ENCODE data around the gene SERAC1. TPM values are rescaled to one million over a fixed set of nuclear protein-coding genes. Genes with fewer than 3 reads are reported as not detected.

Gene SERAC1
- total RNA-seq, 1 donor from 2014 or later: 9.3 TPM

GRCh38 chr6:158068893-158069799 is 98.9 kb downstream of the SERAC1 start:
- peak; percentile 56 for FAIRE-seq
- peaks cover 29% of the 10 kb centered on the region for H3K79me2 ChIP-seq (ENCODE audit: insufficient read depth, low read length)
- peak; percentile 68 for DNase-seq (ENCODE audit: low read depth)
- H4K20me1 ChIP-seq (ENCODE audit: insufficient read depth, low read length): no peaks in the 10 kb centered on the region
- no peaks in the 10 kb centered on the region for H3K27me3 ChIP-seq (ENCODE audit: insufficient read depth, low read length)
- H3K4me3 ChIP-seq (ENCODE audit: insufficient read depth, low read depth, low read length): peak overlapping the region; percentile 20
- peaks cover 59% of the 10 kb centered on the region for H3K36me3 ChIP-seq (ENCODE audit: insufficient read depth, low read length)
- no peak overlapping the region for H2AFZ ChIP-seq (ENCODE audit: low read depth, low read length)
- Mint-ChIP-seq H3K27ac (ENCODE audit: unreplicated experiment) (peak overlapping the region; percentile 12), H3K4me1 (ENCODE audit: low read depth, unreplicated experiment) (peaks cover 23% of the 10 kb centered on the region), H3K4me3 (ENCODE audit: unreplicated experiment) (no peak overlapping the region), H3K27me3 (ENCODE audit: low read depth, unreplicated experiment) (no peaks in the 10 kb centered on the region), H3K36me3 (ENCODE audit: low read depth, unreplicated experiment) (peaks cover 23% of the 10 kb centered on the region), H3K9me3 (ENCODE audit: unreplicated experiment) (no peaks in the 10 kb centered on the region)
- peak overlapping the region; percentile 97 for H3K27ac ChIP-seq (ENCODE audit: low read depth, low read length)
- peak overlapping the region; percentile 80 for H3K9ac ChIP-seq (ENCODE audit: low read length)
- TF ChIP-seq, protein P1, sequence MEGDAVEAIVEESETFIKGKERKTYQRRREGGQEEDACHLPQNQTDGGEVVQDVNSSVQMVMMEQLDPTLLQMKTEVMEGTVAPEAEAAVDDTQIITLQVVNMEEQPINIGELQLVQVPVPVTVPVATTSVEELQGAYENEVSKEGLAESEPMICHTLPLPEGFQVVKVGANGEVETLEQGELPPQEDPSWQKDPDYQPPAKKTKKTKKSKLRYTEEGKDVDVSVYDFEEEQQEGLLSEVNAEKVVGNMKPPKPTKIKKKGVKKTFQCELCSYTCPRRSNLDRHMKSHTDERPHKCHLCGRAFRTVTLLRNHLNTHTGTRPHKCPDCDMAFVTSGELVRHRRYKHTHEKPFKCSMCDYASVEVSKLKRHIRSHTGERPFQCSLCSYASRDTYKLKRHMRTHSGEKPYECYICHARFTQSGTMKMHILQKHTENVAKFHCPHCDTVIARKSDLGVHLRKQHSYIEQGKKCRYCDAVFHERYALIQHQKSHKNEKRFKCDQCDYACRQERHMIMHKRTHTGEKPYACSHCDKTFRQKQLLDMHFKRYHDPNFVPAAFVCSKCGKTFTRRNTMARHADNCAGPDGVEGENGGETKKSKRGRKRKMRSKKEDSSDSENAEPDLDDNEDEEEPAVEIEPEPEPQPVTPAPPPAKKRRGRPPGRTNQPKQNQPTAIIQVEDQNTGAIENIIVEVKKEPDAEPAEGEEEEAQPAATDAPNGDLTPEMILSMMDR (IDR thresholded peaks at IDR 0.05; ENCODE audit: insufficient read depth, low read depth, low read length): no peak
- TF ChIP-seq EZH2 (IDR thresholded peaks at IDR 0.05; ENCODE audit: insufficient read depth, low read length): no peak
- peaks cover 38% of the 10 kb centered on the region for H3K4me1 ChIP-seq (ENCODE audit: insufficient read depth, low read length)
- H3K9me3 ChIP-seq (ENCODE audit: insufficient read depth, low read depth, low read length): no peaks in the 10 kb centered on the region
- peak overlapping the region; percentile 70 for H3K4me2 ChIP-seq (ENCODE audit: low read length)

GRCh38 chr6:158068156-158068892 is 99.7 kb downstream of the SERAC1 start:
- no peak for FAIRE-seq
- no peak for DNase-seq (ENCODE audit: low read depth)
- Histone ChIP-seq H3K36me3 (ENCODE audit: insufficient read depth, low read length) (peaks cover 57% of the 10 kb centered on the region), H2AFZ (ENCODE audit: low read depth, low read length) (no peak overlapping the region), H3K4me3 (ENCODE audit: insufficient read depth, low read depth, low read length) (peak overlapping the region; percentile 20), H3K4me2 (ENCODE audit: low read length) (peak overlapping the region; percentile 70), H3K27ac (ENCODE audit: low read depth, low read length) (peak overlapping the region; percentile 97), H3K27me3 (ENCODE audit: insufficient read depth, low read length) (no peaks in the 10 kb centered on the region), H4K20me1 (ENCODE audit: insufficient read depth, low read length) (no peaks in the 10 kb centered on the region), H3K79me2 (ENCODE audit: insufficient read depth, low read length) (peaks cover 31% of the 10 kb centered on the region), H3K9me3 (ENCODE audit: insufficient read depth, low read depth, low read length) (no peaks in the 10 kb centered on the region), H3K9ac (ENCODE audit: low read length) (peak overlapping the region; percentile 80), H3K4me1 (ENCODE audit: insufficient read depth, low read length) (peaks cover 38% of the 10 kb centered on the region)
- H3K9me3 Mint-ChIP-seq (ENCODE audit: unreplicated experiment): no peaks in the 10 kb centered on the region
- H3K27me3 Mint-ChIP-seq (ENCODE audit: low read depth, unreplicated experiment): no peaks in the 10 kb centered on the region
- H3K36me3 Mint-ChIP-seq (ENCODE audit: low read depth, unreplicated experiment): peaks cover 27% of the 10 kb centered on the region
- H3K4me3 Mint-ChIP-seq (ENCODE audit: unreplicated experiment): no peak overlapping the region
- peaks cover 23% of the 10 kb centered on the region for H3K4me1 Mint-ChIP-seq (ENCODE audit: low read depth, unreplicated experiment)
- no peak overlapping the region for H3K27ac Mint-ChIP-seq (ENCODE audit: unreplicated experiment)
- TF ChIP-seq, protein P1 (IDR thresholded peaks at IDR 0.05; ENCODE audit: insufficient read depth, low read depth, low read length): no peak
- TF ChIP-seq EZH2 (IDR thresholded peaks at IDR 0.05; ENCODE audit: insufficient read depth, low read length): no peak

Data from astrocyte (in vitro differentiated cells and primary cell).